ENCODE measurements around the gene CATSPERB. TPM values are rescaled to one million over a fixed set of nuclear protein-coding genes. Genes with fewer than 3 reads are reported as not detected.

The CATSPERB gene
- total and polyA plus RNA-seq, 2 of the 8 experiments (the other 6 are each of a cell fraction or from before 2014, with no cell fraction given) = 0.11 to 0.30 TPM

- Histone ChIP-seq H3K27ac (ENCODE audit: low read depth, low read length) (no peak overlapping the region), H4K91ac (replicated peaks; ENCODE audit: insufficient read length, low read length) (no peak overlapping the region), H3K4me2 (ENCODE audit: insufficient read depth in 1 of 2, low read depth in 2 of 2, low read length in 2 of 2) (no peak overlapping the region), H4K20me1 (replicated peaks in 1 of 2; ENCODE audit: control insufficient read depth in 1 of 2, insufficient read depth in 2 of 2, low read length in 2 of 2) (no peaks in the 10 kb centered on the region), H3K56ac (replicated peaks; ENCODE audit: insufficient read length, low read depth, low read length) (no peak overlapping the region), H3K18ac (ENCODE audit: extremely low read depth, low read length) (no peak overlapping the region), H2AFZ (ENCODE audit: low read length) (no peak overlapping the region), H2BK12ac (ENCODE audit: low read depth, low read length) (no peak overlapping the region), H2BK120ac (replicated peaks; ENCODE audit: low read depth, low read length) (no peak overlapping the region), H4K5ac (ENCODE audit: insufficient read length, low read depth, low read length) (no peak overlapping the region), H2AK5ac (ENCODE audit: low read depth, low read length) (no peak overlapping the region), H3K9ac (replicated peaks in 1 of 4; ENCODE audit: extremely low read depth in 1 of 4, low read depth in 3 of 4, low read length in 3 of 4) (no peak overlapping the region), H2BK15ac (ENCODE audit: low read length) (no peak overlapping the region), H3K23me2 (ENCODE audit: low read depth, low read length) (no peaks in the 10 kb centered on the region), H3K9me3 (ENCODE audit: insufficient read depth in 2 of 2, low read depth in 1 of 2, low read length in 1 of 2) (no peaks in the 10 kb centered on the region), H2BK20ac (ENCODE audit: low read length) (no peak overlapping the region), H3K79me2 (ENCODE audit: control insufficient read depth in 1 of 2, insufficient read depth in 2 of 2, low read length in 2 of 2) (no peaks in the 10 kb centered on the region), H3K79me1 (ENCODE audit: low read depth, low read length) (no peaks in the 10 kb centered on the region), H3K27me3 (replicated peaks in 1 of 4; ENCODE audit: control insufficient read depth in 3 of 4, extremely low read depth in 1 of 4, insufficient read depth in 3 of 4, low read length in 3 of 4) (no peaks in the 10 kb centered on the region), H2BK5ac (ENCODE audit: low read depth, low read length) (no peak overlapping the region), H4K8ac (ENCODE audit: extremely low read depth, insufficient read depth, low read length) (no peak overlapping the region), H3K23ac (ENCODE audit: insufficient read length) (no peak overlapping the region), H3K4ac (replicated peaks; ENCODE audit: insufficient read length, low read depth, low read length) (no peak overlapping the region), H3K14ac (ENCODE audit: insufficient read length) (no peak overlapping the region), H3K4me3 (ENCODE audit: extremely low read depth in 1 of 4, insufficient read depth in 2 of 4, low read depth in 3 of 4, low read length in 4 of 4) (no peak overlapping the region), H3K36me3 (ENCODE audit: control insufficient read depth in 2 of 4, insufficient read depth in 4 of 4, low read length in 3 of 4) (no peaks in the 10 kb centered on the region), H3K4me1 (replicated peaks in 1 of 4; ENCODE audit: control insufficient read depth in 3 of 4, insufficient read depth in 4 of 4, low read length in 3 of 4) (no peaks in the 10 kb centered on the region)
- 89% methylated on average over 5 of the region's 5 CpGs; no CpG with 5 or more reads in 1 of the 2 experiments for WGBS, 2 experiments (ENCODE audit: extremely low coverage in 1 of 2, insufficient coverage in 1 of 2, insufficient read length in 1 of 2, insufficient replicate concordance in 2 of 2, low coverage in 1 of 2, low lambda C conversion rate in 2 of 2, missing lambda C conversion rate in 1 of 2)
- no peak for TF ChIP-seq RFX5 (IDR thresholded peaks at IDR 0.05; ENCODE audit: borderline replicate concordance, low read depth, low read length)
- TF ChIP-seq SP2 (IDR thresholded peaks at IDR 0.05; ENCODE audit: low read length) = no peak
- no peak for TF ChIP-seq ATF3 (IDR thresholded peaks at IDR 0.05; ENCODE audit: insufficient read depth, low read depth, low read length)
- no peak for TF ChIP-seq GABPA (IDR thresholded peaks at IDR 0.05; ENCODE audit: borderline replicate concordance, insufficient read depth, low read length)
- TF ChIP-seq BACH1 (IDR thresholded peaks at IDR 0.05; ENCODE audit: low read length) = no peak
- no peak for TF ChIP-seq CBX5 (IDR thresholded peaks at IDR 0.05; ENCODE audit: low read depth, low read length)
- no peak for TF ChIP-seq KDM5A (IDR thresholded peaks at IDR 0.05; ENCODE audit: low read length)
- no peak for TF ChIP-seq MAX (IDR thresholded peaks at IDR 0.05)
- TF ChIP-seq CEBPB (IDR thresholded peaks at IDR 0.05; ENCODE audit: low read depth, low read length) = no peak
- no peak for TF ChIP-seq POU5F1 (IDR thresholded peaks at IDR 0.05; ENCODE audit: low read depth, low read length)
- FAIRE-seq (no peak), DNase-seq (ENCODE audit: low read depth in 1 of 2, low spot score in 2 of 2) (no peak)
- ChIA-PET CTCF (ENCODE audit: partially characterized antibody) (interaction anchor here (1.0 to 1.5 kb wide), 2 partner anchors 46 to 137 kb away, joined by 3 read pairs; no protein-coding TSS in a partner anchor), POLR2A (ENCODE audit: partially characterized antibody) (interaction anchor here (0.6 kb wide), 1 partner anchor 1727 kb away, joined by 3 read pairs; no protein-coding TSS in a partner anchor)
Measured at GRCh38 chr14:91774140-91775096, 42.5 kb upstream of the CATSPERB start.

All from H1 (cell line).